GM12878 (cell line): ENCODE measurements around the gene FOXB1. TPM values are rescaled to one million over a fixed set of nuclear protein-coding genes. Genes with fewer than 3 reads are reported as not detected.

ENCODE experiments used
- ATAC-seq: fragments of 200-7000 bp; cut with Tn5 transposase; 3 replicates; pipeline ENCODE4 v1.9.1; 2020; ENCODE audit warnings: mild to moderate bottlenecking, moderate library complexity
- BruUV-seq: library from RNA; stranded (reverse); fragments of 400-500 nt; replicated peaks from 2 replicates; lab custom pipeline; 2021; lab: Mats Ljungman, UMichigan
- CTCF ChIA-PET: fragments of 300-600 bp; sonication (Branson Sonifier 250); formaldehyde crosslinking; extraction: SDS; loops from one replicate; lab custom pipeline; 2021; ENCODE audit warnings: inconsistent platforms; lab: Yijun Ruan, JAX
- POLR2A ChIA-PET: fragments of 350-600 bp; formaldehyde crosslinking; extraction: SDS; loops from one replicate; lab custom pipeline; 2021; ENCODE audit warnings: inconsistent platforms; lab: Charles Lee
- RAD21 ChIA-PET: fragments of 300-600 bp; sonication (Branson Sonifier 250); formaldehyde crosslinking; loops from one replicate; lab custom pipeline; 2023; ENCODE audit warnings: antibody characterized with exemption; ENCODE audit not compliant: unreplicated experiment; lab: Charles Lee
- SMC1A ChIA-PET: fragments of 300-600 bp; sonication (Branson Sonifier 250); formaldehyde crosslinking; loops from one replicate; lab custom pipeline; 2023; ENCODE audit not compliant: unreplicated experiment, uncharacterized antibody; lab: Charles Lee
- DNase-seq: peaks from one replicate; pipeline ENCODE4 v3.0.0-alpha.2; 2011; ENCODE audit warnings: low read depth, low spot score
- FAIRE-seq: peaks from 3 replicates; lab custom pipeline; 2011; peaks lifted over from hg19 to GRCh38; lab: Jason Lieb, UNC
- H2AFZ ChIP-seq: 2 replicates; pipeline ENCODE4 v1.6.0; 2011; ENCODE audit warnings: low read depth, low read length, control low read depth; ENCODE audit not compliant: control insufficient read depth
- H3K27ac ChIP-seq: 2 replicates; pipeline ENCODE4 v1.5.1; 2011; ENCODE audit warnings: control low read depth; ENCODE audit not compliant: control insufficient read depth, insufficient read depth
- H3K27me3 ChIP-seq, 2 experiments: replicated peaks in 1 of 2; 2 replicates each; pipeline versions ENCODE4 v1.6.0 to v1.6.1; 2011; ENCODE audit warnings: low read length in 1 of 2; ENCODE audit not compliant: control insufficient read depth in 2 of 2, insufficient read depth in 2 of 2
- H3K36me3 ChIP-seq, 2 experiments: 2 replicates each; pipeline ENCODE4 v1.5.1; 2011; ENCODE audit warnings: low read length in 1 of 2; ENCODE audit not compliant: control insufficient read depth in 2 of 2, insufficient read depth in 2 of 2
- H3K4me1 ChIP-seq: 2 replicates; pipeline ENCODE4 v1.6.1; 2011; ENCODE audit warnings: mild to moderate bottlenecking, low read length, moderate library complexity, mixed read lengths; ENCODE audit not compliant: control insufficient read depth, insufficient read depth
- H3K4me2 ChIP-seq: 2 replicates; pipeline ENCODE4 v1.6.0; 2011; ENCODE audit warnings: control low read depth; ENCODE audit not compliant: control insufficient read depth, insufficient read depth
- H3K4me3 ChIP-seq: fragments of 200-600 bp; sonication (generic); 2 replicates; pipeline ENCODE4 v1.5.1; 2016
- H3K79me2 ChIP-seq: 2 replicates; pipeline ENCODE4 v1.6.0; 2011; ENCODE audit warnings: low read length; ENCODE audit not compliant: control insufficient read depth, insufficient read depth
- H3K9ac ChIP-seq: 2 replicates; pipeline ENCODE4 v1.8.0; 2011; ENCODE audit warnings: low read length, control low read depth, mixed read lengths; ENCODE audit not compliant: control insufficient read depth, insufficient read depth
- H3K9me3 ChIP-seq: replicated peaks from 3 replicates; pipeline ENCODE4 v1.5.1; 2011; ENCODE audit warnings: mild to moderate bottlenecking, low read length; ENCODE audit not compliant: control insufficient read depth, insufficient read depth
- H4K20me1 ChIP-seq: 2 replicates; pipeline ENCODE4 v1.6.0; 2011; ENCODE audit not compliant: control insufficient read depth, insufficient read depth
- ATF3 ChIP-seq: IDR thresholded peaks from 2 replicates; pipeline ENCODE4 v1.6.1; 2011; ENCODE audit warnings: low read depth, mild to moderate bottlenecking, low read length, moderate library complexity, borderline replicate concordance; ENCODE audit errors: extremely low read depth
- CREM ChIP-seq: IDR thresholded peaks from 2 replicates; pipeline ENCODE4 v1.6.1; 2014; ENCODE audit warnings: antibody characterized with exemption, low read depth
- EP300 ChIP-seq, 2 experiments: fragments of 150-350 bp in 1 of 2; IDR thresholded peaks; 2 replicates each; pipeline ENCODE4 v1.6.1; 2011 to 2012; ENCODE audit warnings: low read depth in 2 of 2, low read length in 2 of 2, borderline replicate concordance in 1 of 2, improper control_type of control experiment in 1 of 2, inconsistent platforms in 1 of 2; ENCODE audit not compliant: control insufficient read depth in 1 of 2
- ETV6 ChIP-seq, 2 experiments: fragments of 450-650 bp in 1 of 2; IDR thresholded peaks in 1 of 2; conservative IDR thresholded peaks in 1 of 2; 2 replicates each; pipeline ENCODE4 v1.6.1; 2014; ENCODE audit warnings: antibody characterized with exemption in 1 of 2, borderline replicate concordance in 1 of 2, low read depth in 1 of 2, mild to moderate bottlenecking in 1 of 2, moderate library complexity in 1 of 2
- HDGF ChIP-seq: fragments of 450-650 bp; IDR thresholded peaks from 2 replicates; pipeline ENCODE4 v1.6.1; 2016; ENCODE audit warnings: antibody characterized with exemption
- IRF4 ChIP-seq: IDR thresholded peaks from 2 replicates; pipeline ENCODE4 v1.6.1; 2011; ENCODE audit warnings: low read depth, low read length
- JUND ChIP-seq: IDR thresholded peaks from 2 replicates; pipeline ENCODE4 v1.6.1; 2012; ENCODE audit warnings: low read depth, mild to moderate bottlenecking, low read length, improper control_type of control experiment, moderate library complexity
- KAT2A ChIP-seq: conservative IDR thresholded peaks from 2 replicates; pipeline ENCODE4 v1.6.1; 2011; ENCODE audit warnings: low read depth, low read length; ENCODE audit not compliant: control insufficient read depth
- PAX8 ChIP-seq: fragments of 450-650 bp; IDR thresholded peaks from 2 replicates; pipeline ENCODE4 v1.6.1; 2017; ENCODE audit warnings: mild to moderate bottlenecking, moderate library complexity
- SREBF1 ChIP-seq: IDR thresholded peaks from 2 replicates; pipeline ENCODE4 v1.6.1; 2012; ENCODE audit warnings: mild to moderate bottlenecking, low read length
- TCF12 ChIP-seq: IDR thresholded peaks from 2 replicates; pipeline ENCODE4 v1.6.1; 2011; ENCODE audit warnings: low read depth, mild to moderate bottlenecking, low read length
- YBX1 ChIP-seq: fragments of 450-650 bp; IDR thresholded peaks from 2 replicates; pipeline ENCODE4 v1.6.1; 2016; ENCODE audit warnings: antibody characterized with exemption
- ZNF24 ChIP-seq: fragments of 450-650 bp; IDR thresholded peaks from 2 replicates; pipeline ENCODE4 v1.6.1; 2017; ENCODE audit warnings: antibody characterized with exemption, mild to moderate bottlenecking
- WGBS: methylation state at CpG from one replicate; pipeline ENCODE4 v1.1.6; 2016; ENCODE audit warnings: low lambda C conversion rate; ENCODE audit not compliant: insufficient replicate concordance, insufficient coverage; ENCODE audit errors: missing lambda C conversion rate; 5-methylcytosine and 5-hydroxymethylcytosine counted together
- in situ Hi-C: fragments of 300-500 bp; cut with MboI; formaldehyde crosslinking; loops from 9 replicates; pipeline ENCODE4 v1.14.3; 2018; ENCODE audit warnings: mixed read lengths
- intact Hi-C: fragments of 100-400 bp; cut with micrococcal nuclease; formaldehyde crosslinking; loops from one replicate; pipeline ENCODE4 v1.14.2; 2022; ENCODE audit not compliant: unreplicated experiment
- polyA plus RNA-seq, 11 experiments: library from polyadenylated mRNA; depleted of rRNA in 4 of 11; unstranded in 6 of 11; stranded (reverse) in 5 of 11; fragments of >200 nt; fragmentation: Nextera tagmentation in 4 of 11; fragmentation: Illumina TruSeq in 1 of 11; extraction: Ambion mirVana in 4 of 11; extraction: Trizol in 1 of 11; gene quantifications; 1 replicate in 1 of 11; 2 replicates in 10 of 11; pipeline versions ENCODE4 v1.2.1 to v1.2.3, GENCODE V29; 2011 to 2016; ENCODE audit warnings: inconsistent platforms in 2 of 11, missing spikeins in 2 of 11, low read depth in 1 of 11
- total RNA-seq, 4 experiments: library from RNA; depleted of rRNA in 3 of 4; stranded (reverse); fragments of >200 nt in 3 of 4; fragmentation: Illumina TruSeq in 1 of 4; extraction: Trizol in 1 of 4; gene quantifications; 2 replicates each; pipeline versions ENCODE4 v1.2.1 to v1.2.3, GENCODE V29; 2013 to 2021

The FOXB1 gene
- total and polyA plus RNA-seq, 10 of the 15 experiments (the other 5 are each of a cell fraction or from before 2014, with no cell fraction given) = not detected

DNA sequence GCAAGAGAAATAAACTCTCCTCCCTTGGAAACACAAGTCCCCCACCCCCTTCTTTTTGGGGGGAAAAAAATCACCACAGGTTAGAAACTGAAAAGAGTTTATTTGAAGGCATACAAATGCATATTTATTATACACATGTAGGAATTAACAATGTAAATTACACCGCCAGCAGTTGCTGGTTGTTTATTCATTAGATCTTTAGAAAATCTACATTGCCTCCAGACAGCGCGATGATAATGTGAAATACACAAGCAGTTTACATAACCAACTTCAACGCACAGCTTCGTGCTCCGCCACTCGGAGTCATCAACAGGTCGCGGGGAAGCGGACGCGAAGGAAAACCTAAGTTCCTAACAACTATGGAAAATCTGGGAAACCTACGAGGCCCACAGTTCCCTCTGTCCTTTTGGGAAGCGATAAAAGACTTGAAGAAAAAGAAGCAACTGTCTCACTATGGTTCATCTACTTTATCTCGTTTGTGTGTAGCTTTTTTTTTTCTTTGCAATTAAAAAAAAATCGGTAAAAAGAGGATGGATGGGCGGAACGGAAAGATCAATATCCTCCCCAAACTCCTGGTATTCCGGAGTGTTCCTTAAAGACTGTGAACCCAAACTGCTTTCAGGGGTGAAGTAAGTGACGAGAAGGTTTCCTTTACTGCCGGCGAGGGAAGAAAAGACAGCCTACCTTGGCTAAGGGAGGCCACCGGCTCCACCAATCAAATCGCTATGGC lies 8.4 kb upstream of the FOXB1 start:
- no peak for FAIRE-seq
- peaks cover 13 to 48% of the 10 kb centered on the region in 2 experiments for H3K27me3 ChIP-seq
- H3K9me3 ChIP-seq = no peaks in the 10 kb centered on the region; the same call in 2 of the 3 replicates
- no TSS peak for BruUV-seq
- ChIA-PET CTCF (interaction anchor here (1.1 kb wide), 1 partner anchor 13 kb away, joined by 3 read pairs; no protein-coding TSS in a partner anchor), RAD21 (no interaction called here), SMC1A (no interaction called here), POLR2A (no interaction called here)
- intact Hi-C loops = no loop called here
- no peak for ATAC-seq
- H3K9ac ChIP-seq = no peak overlapping the region
- no peaks in the 10 kb centered on the region for H3K79me2 ChIP-seq
- no peak for DNase-seq
- no peak overlapping the region for H3K4me2 ChIP-seq
- no peak overlapping the region for H3K4me3 ChIP-seq
- H4K20me1 ChIP-seq = no peaks in the 10 kb centered on the region
- H3K36me3 ChIP-seq = no peaks in the 10 kb centered on the region
- in situ Hi-C loops = no loop called here
- TF ChIP-seq ATF3 (no peak), IRF4 (no peak), YBX1 (no peak), JUND (no peak), ETV6 (conservative IDR thresholded peaks at IDR 0.05 in 1 of 2, IDR thresholded peaks at IDR 0.05 in 1 of 2; ENCODE audit: borderline replicate concordance in 1 of 2, low read depth in 1 of 2) (no peak), EP300 (IDR thresholded peaks at IDR 0.05; ENCODE audit: borderline replicate concordance in 1 of 2, control insufficient read depth in 1 of 2, low read depth in 2 of 2, low read length in 2 of 2) (no peak), HDGF (no peak), CREM (no peak), KAT2A (no peak), ZNF24 (no peak), TCF12 (no peak), SREBF1 (no peak), PAX8 (no peak)
- H3K27ac ChIP-seq = no peak overlapping the region
- H3K4me1 ChIP-seq = no peaks in the 10 kb centered on the region
- 50% methylated on average over 24 of the region's 24 CpGs for WGBS
- no peak overlapping the region for H2AFZ ChIP-seq
